G401.6 (cell line): Measurements from ENCODE around the gene ITGA2.
"Not testable (repeated sequence)": the region's sequence is repeated elsewhere in the genome, so short reads cannot be mapped to it uniquely, and the experiment has no call there.

ENCODE experiments used
- FAIRE-seq: peaks from 2 replicates; lab custom pipeline; 2012; peaks lifted over from hg19 to GRCh38; lab: Jason Lieb, UNC

Gene ITGA2

GRCh38 chr5:53105611-53106300 is 116.6 kb downstream of the ITGA2 start:
- no peak for FAIRE-seq

GRCh38 chr5:53109056-53109442 is 119.9 kb downstream of the ITGA2 start:
- no peak for FAIRE-seq

GRCh38 chr5:53109443-53110127 is 120.4 kb downstream of the ITGA2 start, which contains the start of gene MOCS2:
MOCS2 (minus strand) TSS chr5:53109757; CDS start chr5:53107174, 2,583 bp downstream.
- peak; percentile 13 for FAIRE-seq

GRCh38 chr5:53110156-53110555 is 121.0 kb downstream of the ITGA2 start:
- no peak for FAIRE-seq

- FAIRE-seq, result no peak
These were observed 122.0 kb downstream of the ITGA2 start for GRCh38 chr5:53111139-53111538.

- FAIRE-seq, result not testable (repeated sequence)
These were observed 123.2 kb downstream of the ITGA2 start for GRCh38 chr5:53112307-53112706.

GRCh38 chr5:53112909-53113308 is 123.8 kb downstream of the ITGA2 start:
- no peak for FAIRE-seq

GRCh38 chr5:53113947-53114346 is 124.8 kb downstream of the ITGA2 start:
- FAIRE-seq, result no peak

GRCh38 chr5:53114988-53115387 is 125.8 kb downstream of the ITGA2 start:
- peak; percentile 91 for FAIRE-seq

- no peak for FAIRE-seq
These were observed 127.4 kb downstream of the ITGA2 start for GRCh38 chr5:53116597-53116996.

GRCh38 chr5:53118879-53119278 is 129.7 kb downstream of the ITGA2 start:
- no peak for FAIRE-seq

GRCh38 chr5:53120165-53120564 is 131.0 kb downstream of the ITGA2 start:
- no peak for FAIRE-seq

GRCh38 chr5:53123702-53124101 is 134.6 kb downstream of the ITGA2 start:
- no peak for FAIRE-seq

GRCh38 chr5:53126521-53126920 is 137.4 kb downstream of the ITGA2 start:
- FAIRE-seq, result no peak

- FAIRE-seq, result no peak
These were observed 138.0 kb downstream of the ITGA2 start for GRCh38 chr5:53127107-53127506.

- FAIRE-seq, result no peak
These were observed 139.3 kb downstream of the ITGA2 start for GRCh38 chr5:53128481-53128880.

GRCh38 chr5:53130266-53130665 is 141.1 kb downstream of the ITGA2 start:
- no peak for FAIRE-seq

- no peak for FAIRE-seq
These were observed 143.9 kb downstream of the ITGA2 start for GRCh38 chr5:53133020-53133419.
